GM21447 (cell line): ENCODE measurements around the gene ADCY5.

Source experiments
- ATAC-seq: cut with Tn5 transposase; IDR thresholded peaks from one replicate; pipeline ENCODE4 v1.9.1; 2021; ENCODE audit not compliant: unreplicated experiment

The ADCY5 gene

GRCh38 chr3:123371859-123372685, 76.8 kb downstream of the ADCY5 start:
- no peak for ATAC-seq

DNA sequence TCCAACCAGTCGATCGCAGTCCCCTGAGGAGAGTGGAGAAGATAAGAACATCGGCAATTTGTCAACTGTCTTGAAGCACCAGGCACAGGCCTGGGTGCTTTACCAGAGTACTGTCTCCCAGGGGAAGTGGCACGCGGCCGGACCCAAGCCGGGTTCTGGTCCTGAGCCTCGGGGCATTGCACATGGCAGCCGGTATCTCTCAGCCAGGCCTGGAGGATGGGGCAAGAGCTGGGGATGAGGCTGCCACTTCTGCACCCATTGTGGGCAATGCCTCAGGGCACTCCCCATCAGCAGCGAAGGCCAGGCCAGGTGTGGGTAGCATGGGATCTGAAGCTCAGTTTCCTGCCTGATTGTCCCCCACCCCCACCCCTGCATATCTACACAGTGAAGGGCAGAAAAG, 77.5 kb downstream of the ADCY5 start:
- no peak for ATAC-seq

DNA sequence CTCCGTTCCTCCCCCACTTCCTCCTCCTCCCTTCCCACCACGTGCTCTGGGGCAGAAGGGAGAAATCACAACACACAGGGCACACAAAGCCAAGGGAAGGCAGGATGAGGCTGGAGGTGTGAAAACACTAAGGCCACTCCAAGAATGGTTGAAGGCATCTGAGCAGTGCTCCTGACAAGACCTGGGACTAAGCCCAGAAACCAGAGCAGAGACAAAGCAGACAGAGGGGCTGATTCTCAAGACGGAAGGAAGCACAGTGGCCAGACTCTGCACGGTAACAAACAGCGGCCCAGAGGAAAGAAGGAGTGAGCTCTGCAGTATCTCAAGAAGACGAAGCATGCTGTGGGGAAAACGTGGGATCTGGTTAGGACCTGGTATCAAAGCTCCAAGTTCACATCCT, 78.1 kb downstream of the ADCY5 start:
- no peak for ATAC-seq

DNA sequence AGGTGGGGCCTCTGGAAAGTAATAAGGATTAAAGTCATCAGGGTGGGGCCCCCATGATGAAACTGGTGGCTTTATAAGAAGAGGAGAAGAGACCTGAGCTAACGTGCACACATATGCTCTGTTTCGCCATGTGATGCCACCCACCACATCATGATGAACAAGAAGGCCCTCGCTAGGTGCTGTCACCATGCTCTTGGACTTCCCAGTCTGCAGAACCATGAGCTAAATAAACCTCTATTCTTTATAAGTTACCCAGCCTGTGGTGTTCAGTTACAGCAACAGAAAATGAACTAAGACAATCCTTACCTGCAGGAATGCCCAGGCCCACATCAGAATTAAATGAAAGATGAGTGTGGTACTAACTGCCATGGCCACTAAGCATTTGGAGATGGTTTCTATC, 79.8 kb downstream of the ADCY5 start:
- no peak for ATAC-seq

DNA sequence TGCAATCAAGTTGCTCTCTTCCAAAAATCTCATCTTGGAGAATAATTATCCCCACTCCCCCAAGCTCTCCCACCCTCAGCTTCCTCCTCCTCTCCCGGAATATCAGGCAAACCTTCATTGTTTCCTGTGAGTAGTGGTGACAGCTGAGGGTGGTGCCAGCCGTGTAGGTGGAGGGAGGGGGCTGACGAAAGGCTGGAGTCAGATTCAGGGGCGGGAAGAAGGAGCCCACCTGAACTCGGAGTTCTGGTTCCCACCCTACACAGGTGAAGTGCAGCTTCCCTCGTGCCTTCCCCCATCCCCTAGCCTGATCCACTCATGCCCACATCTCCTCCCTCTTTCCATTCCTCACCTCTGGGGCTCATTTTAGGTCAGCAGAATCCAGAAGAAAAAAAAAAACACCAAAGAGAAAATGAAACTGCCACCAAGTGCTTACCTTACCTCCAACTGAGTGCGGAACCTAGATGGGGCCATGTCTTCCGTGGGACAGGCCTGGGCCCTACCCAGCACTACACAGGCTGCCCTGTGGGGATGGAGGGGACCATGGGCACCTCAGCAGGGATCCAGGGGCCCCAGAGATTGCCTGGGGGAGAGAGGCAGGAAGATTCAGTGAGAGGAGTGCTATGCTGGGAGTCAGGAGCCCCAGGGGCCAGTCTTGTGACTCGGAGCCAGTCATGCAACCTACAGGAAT, 81.3 kb downstream of the ADCY5 start:
- no peak for ATAC-seq

GRCh38 chr3:123365450-123366143, 83.3 kb downstream of the ADCY5 start:
- no peak for ATAC-seq

DNA sequence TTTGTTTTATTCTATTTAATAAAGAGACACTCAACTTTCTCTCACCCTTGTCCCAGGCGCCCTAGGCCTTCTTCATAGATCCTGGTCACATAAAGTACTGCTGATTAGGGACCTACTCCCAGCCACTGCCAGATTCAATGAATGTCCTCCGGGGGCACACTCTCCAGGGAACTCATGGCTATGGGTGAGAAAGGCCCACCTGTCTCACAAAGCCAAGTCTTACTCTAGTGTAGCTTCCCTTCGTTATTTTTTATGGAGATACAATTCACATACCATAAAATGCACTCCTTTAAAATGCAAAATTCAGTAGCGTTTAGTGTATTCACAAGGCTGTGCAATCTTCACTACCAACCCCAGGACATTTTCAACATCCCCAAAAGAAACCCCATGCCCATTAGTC, 87.8 kb downstream of the ADCY5 start:
- ATAC-seq = no peak

GRCh38 chr3:123357275-123357674, 91.6 kb downstream of the ADCY5 start:
- no peak for ATAC-seq

GRCh38 chr3:123353850-123354233, 95.0 kb downstream of the ADCY5 start:
- no peak for ATAC-seq

DNA sequence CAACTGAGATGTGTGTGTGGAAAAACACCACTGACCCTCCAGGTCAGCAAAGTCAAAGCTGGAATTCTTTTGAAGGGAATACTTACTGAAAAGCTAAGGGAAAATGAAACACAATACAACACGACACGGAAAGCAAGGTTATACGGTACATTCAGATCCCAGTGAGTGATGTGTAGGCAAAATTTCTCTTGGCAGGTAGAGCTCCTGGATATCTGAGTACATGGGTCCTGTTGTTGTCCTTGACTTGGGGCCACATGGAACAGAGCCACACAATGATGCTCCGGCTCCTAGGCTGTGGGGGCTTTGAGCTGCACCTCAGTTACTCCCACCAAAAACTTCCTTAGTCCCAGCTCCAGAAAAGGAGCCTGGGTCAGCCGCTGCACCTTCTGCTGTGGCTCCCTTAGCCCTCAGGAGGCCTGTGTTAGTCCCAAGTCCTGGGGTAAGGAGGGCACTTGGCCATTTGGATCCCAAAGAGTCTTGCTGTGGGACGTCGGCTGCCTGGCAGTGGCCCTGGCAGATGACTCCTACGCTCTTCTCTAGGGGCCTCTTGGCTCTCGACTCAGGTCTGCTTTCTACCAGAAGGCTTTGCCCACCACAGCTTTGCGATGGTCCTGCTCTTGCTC, 95.6 kb downstream of the ADCY5 start:
- ATAC-seq = no peak

- no peak for ATAC-seq
Measured at GRCh38 chr3:123352134-123352554, 96.7 kb downstream of the ADCY5 start.

GRCh38 chr3:123351501-123351900, 97.4 kb downstream of the ADCY5 start:
- ATAC-seq = no peak

GRCh38 chr3:123350971-123351370, 97.9 kb downstream of the ADCY5 start:
- ATAC-seq = no peak

- ATAC-seq = no peak
Measured at GRCh38 chr3:123349566-123350435, 99.1 kb downstream of the ADCY5 start.

- ATAC-seq = no peak
Measured at GRCh38 chr3:123349201-123349535, 99.7 kb downstream of the ADCY5 start.

GRCh38 chr3:123348471-123349200, 100.3 kb downstream of the ADCY5 start:
- no peak for ATAC-seq

- ATAC-seq = no peak
Measured at GRCh38 chr3:123347691-123348264, 101.1 kb downstream of the ADCY5 start.

- ATAC-seq = no peak
Measured at GRCh38 chr3:123347205-123347604, 101.7 kb downstream of the ADCY5 start.

GRCh38 chr3:123346021-123346420, 102.9 kb downstream of the ADCY5 start:
- no peak for ATAC-seq
